AG10803 (cell line): ENCODE data around the gene TYW5.
"Not testable (repeated sequence)": the region's sequence is repeated elsewhere in the genome, so short reads cannot be mapped to it uniquely, and the experiment has no call there.

Source experiments
- DNase-seq: peaks from one replicate; pipeline ENCODE4 v3.0.0; 2010; ENCODE audit warnings: low read depth
- H3K4me3 ChIP-seq: 2 replicates; pipeline ENCODE4 v1.5.1; 2011; ENCODE audit warnings: mild to moderate bottlenecking, low read length, control low read depth
- CTCF ChIP-seq: conservative IDR thresholded peaks from 2 replicates; pipeline ENCODE4 v1.5.1; 2011; ENCODE audit warnings: mild to moderate bottlenecking, low read length, control low read depth, inconsistent platforms

TYW5 gene

GRCh38 chr2:199928226-199928625 is 27.1 kb downstream of the TYW5 start:
- TF ChIP-seq CTCF, result no peak
- H3K4me3 ChIP-seq, result no peak overlapping the region
- no peak for DNase-seq

GRCh38 chr2:199926806-199927205 is 28.5 kb downstream of the TYW5 start:
- no peak overlapping the region for H3K4me3 ChIP-seq
- DNase-seq, result peak; percentile 14
- TF ChIP-seq CTCF, result no peak

- TF ChIP-seq CTCF, result no peak
- DNase-seq, result no peak
- H3K4me3 ChIP-seq, result no peak overlapping the region
Measured at GRCh38 chr2:199923924-199924323, 31.4 kb downstream of the TYW5 start.

- H3K4me3 ChIP-seq, result no peak overlapping the region
- TF ChIP-seq CTCF, result no peak
- DNase-seq, result no peak
Measured at GRCh38 chr2:199922856-199923255, 32.4 kb downstream of the TYW5 start.

- no peak overlapping the region for H3K4me3 ChIP-seq
- no peak for TF ChIP-seq CTCF
- no peak for DNase-seq
Measured at GRCh38 chr2:199916980-199917379, 38.3 kb downstream of the TYW5 start.

- DNase-seq, result no peak
- no peak overlapping the region for H3K4me3 ChIP-seq
- no peak for TF ChIP-seq CTCF
Measured at GRCh38 chr2:199914372-199914958, 40.8 kb downstream of the TYW5 start.

- H3K4me3 ChIP-seq, result peak overlapping the region; percentile 94
- DNase-seq, result not testable (repeated sequence)
Measured at GRCh38 chr2:199912553-199913114, 42.7 kb downstream of the TYW5 start.

GRCh38 chr2:199911877-199912161 is 43.5 kb downstream of the TYW5 start:
- no peak for TF ChIP-seq CTCF
- DNase-seq, result no peak
- peak overlapping the region; percentile 94 for H3K4me3 ChIP-seq
